ENCODE measurements around the gene EFHD2. TPM values are rescaled to one million over a fixed set of nuclear protein-coding genes. Genes with fewer than 3 reads are reported as not detected.
"Not testable (repeated sequence)": the region's sequence is repeated elsewhere in the genome, so short reads cannot be mapped to it uniquely, and the experiment has no call there.

The EFHD2 gene
- total RNA-seq, 2 donors from 2014 or later: 69.9 to 281 TPM

GRCh38 chr1:15378729-15379128 is 31.0 kb upstream of the EFHD2 start:
- Histone ChIP-seq H3K9me3 (no peaks in the 10 kb centered on the region), H3K4me3 (no peak overlapping the region), H3K36me3 (no peaks in the 10 kb centered on the region), H3K4me1 (replicated peaks) (no peaks in the 10 kb centered on the region), H3K27me3 (replicated peaks; ENCODE audit: insufficient read depth) (no peaks in the 10 kb centered on the region), H3K27ac (no peak overlapping the region)
- DNase-seq (ENCODE audit: low spot score): no peak
- 89% methylated on average over 8 of the region's 8 CpGs for WGBS
- intact Hi-C loops (cut with DNase I): no loop called here
- TF ChIP-seq CTCF (IDR thresholded peaks at IDR 0.05) (no peak), POLR2A (IDR thresholded peaks at IDR 0.05) (no peak), POLR2AphosphoS5 (IDR thresholded peaks at IDR 0.05) (no peak)

- intact Hi-C loops (cut with DNase I); H3K4me3 ChIP-seq; H3K27me3 ChIP-seq (replicated peaks; ENCODE audit: insufficient read depth); H3K4me1 ChIP-seq (replicated peaks); H3K9me3 ChIP-seq; H3K36me3 ChIP-seq; H3K27ac ChIP-seq; DNase-seq (ENCODE audit: low spot score): not testable (repeated sequence)
- WGBS: 81% methylated on average over 9 of the region's 9 CpGs
Measured at GRCh38 chr1:15379151-15379550, 30.5 kb upstream of the EFHD2 start.

GRCh38 chr1:15380601-15381508 is 28.8 kb upstream of the EFHD2 start:
- H3K9me3 ChIP-seq: no peaks in the 10 kb centered on the region
- intact Hi-C loops (cut with DNase I): no loop called here
- DNase-seq (ENCODE audit: low spot score): no peak
- H3K36me3 ChIP-seq: no peaks in the 10 kb centered on the region
- no peak overlapping the region for H3K4me3 ChIP-seq
- 91% methylated on average over 22 of the region's 22 CpGs for WGBS
- no peaks in the 10 kb centered on the region for H3K27me3 ChIP-seq (replicated peaks; ENCODE audit: insufficient read depth)
- no peaks in the 10 kb centered on the region for H3K4me1 ChIP-seq (replicated peaks)
- H3K27ac ChIP-seq: no peak overlapping the region
- TF ChIP-seq CTCF (IDR thresholded peaks at IDR 0.05) (no peak), POLR2A (IDR thresholded peaks at IDR 0.05) (no peak), POLR2AphosphoS5 (IDR thresholded peaks at IDR 0.05) (no peak)

- Histone ChIP-seq H3K9me3 (no peaks in the 10 kb centered on the region), H3K4me3 (no peak overlapping the region), H3K4me1 (replicated peaks) (no peaks in the 10 kb centered on the region), H3K27me3 (replicated peaks; ENCODE audit: insufficient read depth) (no peaks in the 10 kb centered on the region), H3K36me3 (no peaks in the 10 kb centered on the region), H3K27ac (no peak overlapping the region)
- WGBS: 98% methylated on average over 12 of the region's 12 CpGs
- TF ChIP-seq POLR2AphosphoS5 (IDR thresholded peaks at IDR 0.05): no peak
- intact Hi-C loops (cut with DNase I): no loop called here
- no peak for DNase-seq (ENCODE audit: low spot score)
Measured at GRCh38 chr1:15381805-15382204, 27.9 kb upstream of the EFHD2 start.

- no peak overlapping the region for H3K27ac ChIP-seq
- H3K9me3 ChIP-seq: no peaks in the 10 kb centered on the region
- no peaks in the 10 kb centered on the region for H3K27me3 ChIP-seq (replicated peaks; ENCODE audit: insufficient read depth)
- DNase-seq (ENCODE audit: low spot score): no peak
- intact Hi-C loops (cut with DNase I): no loop called here
- no peak for TF ChIP-seq CTCF (IDR thresholded peaks at IDR 0.05)
- TF ChIP-seq POLR2A (IDR thresholded peaks at IDR 0.05): no peak
- TF ChIP-seq POLR2AphosphoS5 (IDR thresholded peaks at IDR 0.05): no peak
- H3K36me3 ChIP-seq: no peaks in the 10 kb centered on the region
- H3K4me3 ChIP-seq: no peak overlapping the region
- 93% methylated on average over 26 of the region's 26 CpGs for WGBS
- H3K4me1 ChIP-seq (replicated peaks): no peaks in the 10 kb centered on the region
Measured at GRCh38 chr1:15382601-15383518, 26.8 kb upstream of the EFHD2 start.

Measured in prostate gland (tissue), 2 donors.